Measurements from ENCODE around the gene TMEM108.
"Not testable (repeated sequence)": the region's sequence is repeated elsewhere in the genome, so short reads cannot be mapped to it uniquely, and the experiment has no call there.

The TMEM108 gene

GRCh38 chr3:133038089-133038730 is at the start of gene TMEM108:
TSS of gene TMEM108 (plus strand) at chr3:133038391.
- peak; percentile 60 for DNase-seq

GRCh38 chr3:132995971-132996370 is 42.2 kb upstream of the TMEM108 start:
- no peak for DNase-seq

- DNase-seq = no peak
Observed at GRCh38 chr3:132997404-132998185, 40.6 kb upstream of the TMEM108 start.

- not testable (repeated sequence) for DNase-seq
Observed at GRCh38 chr3:133005032-133005431, 33.2 kb upstream of the TMEM108 start.

- no peak for DNase-seq
Observed at GRCh38 chr3:133007601-133008000, 30.6 kb upstream of the TMEM108 start.

GRCh38 chr3:133014325-133014724 is 23.9 kb upstream of the TMEM108 start:
- no peak for DNase-seq

- DNase-seq = not testable (repeated sequence)
Observed at GRCh38 chr3:133015573-133015972, 22.6 kb upstream of the TMEM108 start.

GRCh38 chr3:133016838-133017309 is 21.3 kb upstream of the TMEM108 start:
- DNase-seq = no peak

GRCh38 chr3:133018921-133019320 is 19.3 kb upstream of the TMEM108 start:
- no peak for DNase-seq

GRCh38 chr3:133021206-133021605 is 17.0 kb upstream of the TMEM108 start:
- no peak for DNase-seq

- no peak for DNase-seq
Observed at GRCh38 chr3:133023362-133023761, 14.8 kb upstream of the TMEM108 start.

GRCh38 chr3:133025546-133025945 is 12.6 kb upstream of the TMEM108 start:
- DNase-seq = no peak

- DNase-seq = no peak
Observed at GRCh38 chr3:133032301-133032700, 5.9 kb upstream of the TMEM108 start.

- DNase-seq = peak; percentile 17
Observed at GRCh38 chr3:133037436-133037835, 755 bp upstream of the TMEM108 start.

GRCh38 chr3:133038731-133039375 is 662 bp downstream of the TMEM108 start:
- no peak for DNase-seq

GRCh38 chr3:133040696-133041523 is 2.7 kb downstream of the TMEM108 start:
- peak; percentile 70 for DNase-seq

GRCh38 chr3:133041524-133041829 is 3.3 kb downstream of the TMEM108 start:
- DNase-seq = no peak

GRCh38 chr3:133042778-133043177 is 4.6 kb downstream of the TMEM108 start:
- no peak for DNase-seq

GRCh38 chr3:133047980-133048379 is 9.8 kb downstream of the TMEM108 start:
- DNase-seq = no peak

GRCh38 chr3:133049491-133049890 is 11.3 kb downstream of the TMEM108 start:
- no peak for DNase-seq

GRCh38 chr3:133050891-133051290 is 12.7 kb downstream of the TMEM108 start:
- no peak for DNase-seq

GRCh38 chr3:133053532-133053931 is 15.3 kb downstream of the TMEM108 start:
- DNase-seq = no peak

- DNase-seq = no peak
Observed at GRCh38 chr3:133054586-133054985, 16.4 kb downstream of the TMEM108 start.
